Effector memory CD4-positive, alpha-beta T cell (primary cell): Measurements from ENCODE around the gene CLCN5.

Experiments
- DNase-seq, 3 donors: peaks; one replicate each; pipeline ENCODE4 v3.0.0-alpha.2; 2020
- H3K27ac ChIP-seq: 2 replicates; pipeline ENCODE4 v1.7.0; 2013; ENCODE audit warnings: mild to moderate bottlenecking, low read length, moderate library complexity; ENCODE audit not compliant: insufficient read depth, poor library complexity, severe bottlenecking
- H3K27me3 ChIP-seq: replicated peaks from 2 replicates; pipeline ENCODE4 v1.7.0; 2013; ENCODE audit warnings: mild to moderate bottlenecking, low read length; ENCODE audit not compliant: insufficient read depth, control insufficient read depth, poor library complexity, severe bottlenecking
- H3K36me3 ChIP-seq: 2 replicates; pipeline ENCODE4 v1.7.0; 2013; ENCODE audit warnings: mild to moderate bottlenecking, low read length, moderate library complexity; ENCODE audit not compliant: control insufficient read depth, insufficient read depth
- H3K4me1 ChIP-seq: 2 replicates; pipeline ENCODE4 v1.7.0; 2013; ENCODE audit warnings: low read length, mild to moderate bottlenecking; ENCODE audit not compliant: control insufficient read depth, insufficient read depth, poor library complexity, severe bottlenecking
- H3K4me3 ChIP-seq: 2 replicates; pipeline ENCODE4 v1.7.0; 2013; ENCODE audit warnings: low read length, low read depth, mild to moderate bottlenecking; ENCODE audit not compliant: insufficient read depth, poor library complexity, severe bottlenecking
- H3K9me3 ChIP-seq: 2 replicates; pipeline ENCODE4 v1.7.0; 2013; ENCODE audit warnings: mild to moderate bottlenecking, low read length, moderate library complexity; ENCODE audit not compliant: control insufficient read depth

CLCN5 gene

DNA sequence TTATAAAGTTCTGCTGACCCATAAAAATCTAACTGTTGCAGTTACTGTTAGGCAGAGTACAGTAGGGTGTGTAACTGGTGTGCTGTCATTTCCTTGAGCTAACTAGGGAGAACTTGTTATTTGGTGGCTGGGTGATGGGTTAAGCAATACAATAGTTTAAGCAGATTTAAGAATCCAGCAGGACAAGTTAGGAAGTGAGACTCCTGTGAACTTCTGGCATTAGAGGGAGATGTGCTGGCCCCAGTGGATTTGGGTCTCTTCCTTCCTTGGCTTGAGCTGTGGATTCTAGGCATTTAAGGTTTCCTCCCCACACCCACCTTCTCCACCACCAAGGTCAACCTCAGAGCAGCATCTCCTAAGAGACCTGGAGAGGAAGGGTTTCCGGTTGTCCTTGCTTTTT is 70.5 kb downstream of the CLCN5 start:
- H3K4me1 ChIP-seq, result no peaks in the 10 kb centered on the region
- no peak overlapping the region for H3K27ac ChIP-seq
- no peak for DNase-seq
- H3K9me3 ChIP-seq, result no peaks in the 10 kb centered on the region
- H3K4me3 ChIP-seq, result no peak overlapping the region
- no peaks in the 10 kb centered on the region for H3K36me3 ChIP-seq
- no peaks in the 10 kb centered on the region for H3K27me3 ChIP-seq

DNA sequence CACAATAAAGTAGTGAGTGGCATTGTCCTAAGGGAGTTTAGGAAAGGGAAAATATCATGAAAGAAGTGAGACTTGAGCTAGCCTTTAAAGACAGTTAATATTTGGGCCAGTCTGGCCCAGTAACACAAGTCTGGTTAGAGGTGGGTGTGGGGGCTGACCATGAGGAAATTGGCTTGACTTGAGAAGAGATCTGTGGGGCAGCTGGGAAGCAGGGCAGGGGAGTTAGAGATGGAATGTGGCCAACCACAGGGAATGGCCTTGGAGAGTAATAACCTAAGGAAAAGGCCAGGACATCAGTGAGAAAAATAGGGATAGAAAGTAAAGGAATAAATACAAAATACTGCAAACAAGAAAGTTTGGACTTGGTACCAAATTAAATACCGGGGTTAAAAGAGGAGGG is 71.3 kb downstream of the CLCN5 start:
- no peaks in the 10 kb centered on the region for H3K27me3 ChIP-seq
- no peak for DNase-seq
- H3K27ac ChIP-seq, result no peak overlapping the region
- H3K4me3 ChIP-seq, result no peak overlapping the region
- no peaks in the 10 kb centered on the region for H3K36me3 ChIP-seq
- no peaks in the 10 kb centered on the region for H3K9me3 ChIP-seq
- H3K4me1 ChIP-seq, result no peaks in the 10 kb centered on the region

DNA sequence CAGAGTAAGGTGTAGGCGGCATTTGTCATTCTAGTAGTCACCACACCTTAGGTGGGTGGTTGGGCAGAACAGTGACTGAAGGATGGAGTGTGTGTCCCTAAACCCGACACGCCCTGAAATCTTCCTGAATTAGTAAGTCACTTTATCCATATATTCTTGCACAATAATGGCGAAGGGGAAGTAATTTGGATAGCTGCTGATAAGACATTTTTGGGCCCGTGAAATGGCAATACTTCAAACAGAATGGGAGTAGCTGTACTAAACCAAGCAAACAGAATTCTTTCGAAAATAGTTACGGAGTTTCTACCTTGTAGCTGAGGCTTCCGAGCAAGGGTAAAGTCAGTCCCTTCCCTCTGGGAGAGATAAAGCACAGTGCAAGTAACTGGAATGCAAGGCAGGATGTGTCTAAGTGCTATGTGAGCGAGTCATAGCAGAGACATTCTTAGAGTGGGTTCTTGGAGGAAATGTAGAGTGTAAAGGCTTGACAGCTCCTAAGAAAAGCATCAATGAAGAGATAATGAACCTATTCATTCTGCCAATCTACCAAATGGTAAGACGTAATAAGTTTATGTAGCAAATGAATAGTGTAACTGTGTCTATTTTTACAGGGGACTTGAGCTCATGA is 72.8 kb downstream of the CLCN5 start:
- H3K9me3 ChIP-seq, result no peaks in the 10 kb centered on the region
- no peaks in the 10 kb centered on the region for H3K27me3 ChIP-seq
- no peak overlapping the region for H3K27ac ChIP-seq
- no peak for DNase-seq
- H3K36me3 ChIP-seq, result no peaks in the 10 kb centered on the region
- no peak overlapping the region for H3K4me3 ChIP-seq
- H3K4me1 ChIP-seq, result no peaks in the 10 kb centered on the region

DNA sequence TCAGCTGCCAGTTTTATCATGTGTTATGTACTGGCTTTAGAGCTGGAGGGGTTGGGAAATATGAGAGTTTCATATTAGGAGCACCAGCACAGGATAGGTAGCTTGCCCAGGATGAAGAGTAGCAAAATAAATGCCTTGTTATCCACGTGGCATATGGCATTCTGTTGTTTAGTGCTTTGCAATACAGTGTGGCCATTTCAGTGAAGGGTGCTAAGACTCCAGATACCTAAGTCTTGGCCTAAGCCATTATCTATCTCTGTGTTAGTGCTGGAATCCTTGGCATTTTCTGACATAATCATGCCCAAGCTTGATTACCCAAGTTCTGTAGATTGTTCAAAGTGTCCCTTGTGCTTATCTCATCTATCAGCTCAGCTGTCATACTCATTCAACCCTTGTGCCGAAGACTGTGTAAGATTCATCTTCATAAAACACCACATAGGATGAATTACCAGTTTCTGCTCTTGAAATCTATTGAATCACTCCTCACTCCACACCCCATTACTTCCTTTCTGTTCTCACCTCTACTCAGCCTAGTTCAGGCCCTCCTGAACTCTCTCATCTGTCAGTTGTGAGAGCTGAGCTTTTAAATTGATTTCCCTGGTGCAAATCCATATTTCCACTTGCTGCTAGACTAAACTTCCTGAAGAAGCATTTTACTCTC is 73.5 kb downstream of the CLCN5 start:
- DNase-seq, result no peak
- H3K36me3 ChIP-seq, result no peaks in the 10 kb centered on the region
- H3K4me1 ChIP-seq, result no peaks in the 10 kb centered on the region
- H3K27ac ChIP-seq, result no peak overlapping the region
- H3K27me3 ChIP-seq, result no peaks in the 10 kb centered on the region
- H3K9me3 ChIP-seq, result no peaks in the 10 kb centered on the region
- no peak overlapping the region for H3K4me3 ChIP-seq

DNA sequence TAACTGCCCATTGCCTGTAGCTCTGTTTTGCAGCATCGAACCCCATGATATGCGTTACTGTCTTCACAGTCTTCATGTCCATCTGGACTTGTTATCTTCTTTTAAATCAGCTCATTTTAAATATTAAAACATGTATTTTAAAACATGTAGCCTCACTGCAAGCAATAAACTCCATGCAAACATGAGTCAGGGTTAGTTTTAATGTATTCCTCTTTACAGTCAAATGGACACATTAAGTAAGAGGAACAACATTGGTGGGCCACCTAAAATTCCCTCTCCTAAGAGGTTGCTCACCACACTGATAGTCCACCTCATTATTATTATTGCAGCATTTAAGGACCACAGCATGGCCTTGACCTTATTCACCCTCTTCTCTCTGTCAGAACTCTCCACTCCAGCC is 74.1 kb downstream of the CLCN5 start:
- no peak overlapping the region for H3K27ac ChIP-seq
- no peak overlapping the region for H3K4me3 ChIP-seq

DNA sequence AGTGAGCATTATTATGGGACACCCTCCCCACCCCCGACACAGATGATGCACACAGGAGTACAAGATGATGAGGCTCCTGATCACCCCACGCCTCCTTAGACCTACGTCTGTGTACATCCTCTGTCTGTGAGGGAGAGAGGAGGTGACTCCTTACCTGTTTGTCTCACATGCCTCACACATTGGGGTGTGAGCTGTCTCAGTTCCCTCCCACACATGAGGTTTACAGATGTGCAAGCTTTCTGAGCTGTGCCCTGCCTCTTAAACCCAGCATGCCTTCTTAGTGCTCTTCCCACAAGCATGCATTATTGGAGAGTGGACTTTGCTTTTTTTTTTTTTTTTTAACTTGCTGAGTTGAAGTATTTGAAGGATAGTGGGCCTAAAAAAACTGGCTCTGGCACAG is 76.7 kb downstream of the CLCN5 start:
- DNase-seq, result no peak
- Histone ChIP-seq H3K4me1 (no peaks in the 10 kb centered on the region), H3K27me3 (no peaks in the 10 kb centered on the region), H3K27ac (no peak overlapping the region), H3K4me3 (no peak overlapping the region), H3K9me3 (no peaks in the 10 kb centered on the region), H3K36me3 (no peaks in the 10 kb centered on the region)

More for the DNA sequence above, 74.1 kb downstream of the CLCN5 start:
- DNase-seq, result no peak
- H3K4me1 ChIP-seq, result no peaks in the 10 kb centered on the region
- H3K27me3 ChIP-seq, result no peaks in the 10 kb centered on the region
- no peaks in the 10 kb centered on the region for H3K36me3 ChIP-seq
- no peaks in the 10 kb centered on the region for H3K9me3 ChIP-seq

DNA sequence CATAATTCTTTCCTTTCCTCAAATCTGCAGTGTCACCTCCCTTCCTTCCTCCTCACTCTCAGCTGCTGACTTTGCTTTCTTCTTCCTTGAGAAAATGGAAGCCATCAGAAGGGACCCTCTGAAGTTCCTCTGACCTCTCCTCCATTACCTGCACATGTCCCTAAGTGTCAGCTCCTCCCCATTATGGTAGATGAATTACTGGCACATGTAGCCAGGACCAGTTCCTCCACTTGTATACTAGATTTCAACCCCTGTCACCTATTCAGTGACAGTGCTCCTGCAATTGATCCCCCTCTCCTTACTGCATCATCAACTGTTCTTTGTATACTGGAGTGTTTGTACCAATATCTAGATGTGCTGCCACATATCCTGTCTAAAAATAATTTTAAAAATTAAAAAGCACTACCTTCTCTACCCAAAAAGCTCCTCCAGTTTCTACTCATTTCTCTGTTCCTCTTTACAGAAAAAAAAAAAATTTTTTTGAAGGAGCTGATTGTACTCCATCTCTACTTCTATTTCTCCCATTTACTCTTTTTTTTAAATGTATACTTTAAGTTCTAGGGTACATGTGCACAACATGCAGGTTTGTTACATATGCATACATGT is 78.6 kb downstream of the CLCN5 start:
- no peaks in the 10 kb centered on the region for H3K9me3 ChIP-seq
- H3K4me3 ChIP-seq, result no peak overlapping the region
- H3K27me3 ChIP-seq, result no peaks in the 10 kb centered on the region
- no peaks in the 10 kb centered on the region for H3K4me1 ChIP-seq
- no peak overlapping the region for H3K27ac ChIP-seq
- no peaks in the 10 kb centered on the region for H3K36me3 ChIP-seq
- no peak for DNase-seq

DNA sequence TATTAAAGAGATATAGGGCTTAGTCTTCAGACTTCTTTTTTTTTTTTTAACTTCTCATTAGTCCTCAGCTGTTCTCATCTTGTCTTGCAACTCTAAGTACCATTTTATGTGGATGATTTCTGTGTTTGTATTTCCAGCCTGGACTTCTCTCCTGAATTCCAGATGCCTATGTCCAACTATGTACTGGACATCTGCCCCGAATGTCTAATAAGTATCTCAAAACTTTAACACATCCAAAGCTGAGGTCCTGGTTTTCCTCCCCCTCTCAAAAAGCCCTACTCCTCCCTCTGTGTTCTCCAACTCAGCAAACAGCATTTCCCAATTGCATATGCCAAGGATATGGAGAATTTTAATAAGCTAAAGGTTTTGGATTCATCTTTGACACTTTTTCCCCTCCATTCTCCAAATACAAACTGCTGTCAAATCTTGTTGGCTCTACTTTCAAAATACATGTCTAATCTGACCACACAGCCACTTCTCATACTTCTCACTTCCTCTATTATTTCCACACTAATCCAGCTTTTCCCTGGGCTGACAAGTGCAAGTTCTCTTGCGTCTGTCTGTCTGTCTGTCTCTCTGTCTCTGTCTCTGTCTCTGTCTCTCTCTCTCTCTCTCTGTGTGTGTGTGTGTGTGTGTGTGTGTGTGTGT is 79.8 kb downstream of the CLCN5 start:
- H3K9me3 ChIP-seq, result no peaks in the 10 kb centered on the region
- no peaks in the 10 kb centered on the region for H3K4me1 ChIP-seq
- no peaks in the 10 kb centered on the region for H3K36me3 ChIP-seq
- no peak for DNase-seq
- no peak overlapping the region for H3K27ac ChIP-seq
- no peaks in the 10 kb centered on the region for H3K27me3 ChIP-seq
- no peak overlapping the region for H3K4me3 ChIP-seq

DNA sequence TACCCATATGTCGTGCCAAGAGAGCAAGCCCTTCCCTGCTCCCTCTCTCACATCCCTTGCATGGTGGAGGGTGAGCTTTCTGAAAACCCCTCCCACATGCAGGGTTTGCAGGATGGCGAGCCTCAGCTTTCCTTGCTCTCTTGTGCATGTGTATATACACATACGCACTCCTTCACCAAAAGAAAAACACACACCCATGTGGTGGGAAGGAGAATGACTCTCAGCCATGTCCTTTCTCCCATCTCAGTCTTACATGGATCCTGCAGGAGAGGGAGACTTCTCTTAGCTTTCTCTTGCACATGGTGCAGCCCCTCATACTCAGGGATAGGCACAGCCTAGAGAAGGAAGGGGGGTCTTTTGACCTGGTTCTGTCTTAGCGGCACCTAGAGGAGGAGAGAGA is 81.1 kb downstream of the CLCN5 start:
- Histone ChIP-seq H3K4me1 (no peaks in the 10 kb centered on the region), H3K27ac (no peak overlapping the region), H3K27me3 (no peaks in the 10 kb centered on the region), H3K9me3 (no peaks in the 10 kb centered on the region), H3K36me3 (no peaks in the 10 kb centered on the region), H3K4me3 (no peak overlapping the region)
- no peak for DNase-seq

DNA sequence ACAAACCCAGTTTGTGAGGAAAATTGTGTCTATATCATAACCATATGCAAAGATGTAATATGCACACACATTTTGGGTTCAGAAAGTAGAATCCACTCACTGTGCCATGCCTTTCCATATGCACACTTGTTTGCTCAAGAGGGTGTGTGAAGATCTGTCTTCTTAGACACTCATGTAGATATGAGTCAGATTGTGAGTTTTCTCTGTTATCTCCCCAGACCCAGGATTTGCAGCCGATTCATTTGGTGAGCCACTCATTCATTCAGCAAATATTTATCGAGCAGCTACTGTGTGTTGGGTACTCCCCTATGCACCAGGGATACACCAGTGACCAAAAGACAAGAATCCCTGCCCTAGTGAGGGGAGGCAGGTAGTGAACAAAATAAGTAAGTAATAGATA is 81.5 kb downstream of the CLCN5 start:
- no peak overlapping the region for H3K27ac ChIP-seq
- no peaks in the 10 kb centered on the region for H3K9me3 ChIP-seq
- no peak overlapping the region for H3K4me3 ChIP-seq
- H3K27me3 ChIP-seq, result no peaks in the 10 kb centered on the region
- H3K4me1 ChIP-seq, result no peaks in the 10 kb centered on the region
- H3K36me3 ChIP-seq, result no peaks in the 10 kb centered on the region
- no peak for DNase-seq
